ENCODE results near the gene CDKN1C.

CDKN1C gene

GRCh38 chr11:2870969-2871680 lies 14.4 kb downstream of the CDKN1C start:
- TF ChIP-seq YY1 (IDR thresholded peaks at IDR 0.05; ENCODE audit: low read depth) (no peak), EGR1 (IDR thresholded peaks at IDR 0.05) (no peak), TCF12 (IDR thresholded peaks at IDR 0.05; ENCODE audit: low read depth) (no peak), FOXM1 (IDR thresholded peaks at IDR 0.05; ENCODE audit: borderline replicate concordance, low read depth) (no peak), RAD21 (IDR thresholded peaks at IDR 0.05; ENCODE audit: low read depth) (no peak), NFIC (IDR thresholded peaks at IDR 0.05) (no peak), EP300 (IDR thresholded peaks at IDR 0.05; ENCODE audit: borderline replicate concordance) (no peak), TAF1 (IDR thresholded peaks at IDR 0.05; ENCODE audit: low read depth) (no peak), MAX (IDR thresholded peaks at IDR 0.05) (no peak), ZBTB7A (IDR thresholded peaks at IDR 0.05; ENCODE audit: low read depth) (no peak), TEAD4 (IDR thresholded peaks at IDR 0.05) (no peak), REST (IDR thresholded peaks at IDR 0.05; ENCODE audit: low read depth) (no peak), CREB1 (IDR thresholded peaks at IDR 0.05; ENCODE audit: low read depth) (no peak), USF1 (IDR thresholded peaks at IDR 0.05) (no peak), CEBPB (IDR thresholded peaks at IDR 0.05) (no peak)

- no peak for TF ChIP-seq FOXM1 (IDR thresholded peaks at IDR 0.05; ENCODE audit: borderline replicate concordance, low read depth)
- no peak for TF ChIP-seq NFIC (IDR thresholded peaks at IDR 0.05)
- no peak for TF ChIP-seq EP300 (IDR thresholded peaks at IDR 0.05; ENCODE audit: borderline replicate concordance)
These were observed 15.1 kb downstream of the CDKN1C start for GRCh38 chr11:2870460-2870859.

- TF ChIP-seq TCF12 (IDR thresholded peaks at IDR 0.05; ENCODE audit: low read depth) (no peak), EP300 (IDR thresholded peaks at IDR 0.05; ENCODE audit: borderline replicate concordance) (no peak), MAX (IDR thresholded peaks at IDR 0.05) (no peak), EGR1 (IDR thresholded peaks at IDR 0.05) (no peak), YY1 (IDR thresholded peaks at IDR 0.05; ENCODE audit: low read depth) (no peak)
These were observed 15.8 kb downstream of the CDKN1C start for GRCh38 chr11:2869561-2870427.

GRCh38 chr11:2869134-2869526 lies 16.4 kb downstream of the CDKN1C start:
- TF ChIP-seq RAD21 (IDR thresholded peaks at IDR 0.05; ENCODE audit: low read depth): no peak
- no peak for TF ChIP-seq YY1 (IDR thresholded peaks at IDR 0.05; ENCODE audit: low read depth)
- no peak for TF ChIP-seq TCF12 (IDR thresholded peaks at IDR 0.05; ENCODE audit: low read depth)
- no peak for TF ChIP-seq ZBTB7A (IDR thresholded peaks at IDR 0.05; ENCODE audit: low read depth)
- no peak for TF ChIP-seq CEBPB (IDR thresholded peaks at IDR 0.05)
- TF ChIP-seq TAF1 (IDR thresholded peaks at IDR 0.05; ENCODE audit: low read depth): no peak
- TF ChIP-seq EP300 (IDR thresholded peaks at IDR 0.05; ENCODE audit: borderline replicate concordance): no peak
- TF ChIP-seq EGR1 (IDR thresholded peaks at IDR 0.05): no peak
- no peak for TF ChIP-seq REST (IDR thresholded peaks at IDR 0.05; ENCODE audit: low read depth)
- TF ChIP-seq TEAD4 (IDR thresholded peaks at IDR 0.05): no peak

- TF ChIP-seq ZBTB7A (IDR thresholded peaks at IDR 0.05; ENCODE audit: low read depth): no peak
- no peak for TF ChIP-seq FOXM1 (IDR thresholded peaks at IDR 0.05; ENCODE audit: borderline replicate concordance, low read depth)
- no peak for TF ChIP-seq EGR1 (IDR thresholded peaks at IDR 0.05)
- no peak for TF ChIP-seq CREB1 (IDR thresholded peaks at IDR 0.05; ENCODE audit: low read depth)
- TF ChIP-seq TEAD4 (IDR thresholded peaks at IDR 0.05): no peak
- TF ChIP-seq YY1 (IDR thresholded peaks at IDR 0.05; ENCODE audit: low read depth): no peak
- TF ChIP-seq EP300 (IDR thresholded peaks at IDR 0.05; ENCODE audit: borderline replicate concordance): no peak
- TF ChIP-seq NFIC (IDR thresholded peaks at IDR 0.05): no peak
- TF ChIP-seq RAD21 (IDR thresholded peaks at IDR 0.05; ENCODE audit: low read depth): no peak
- no peak for TF ChIP-seq TCF12 (IDR thresholded peaks at IDR 0.05; ENCODE audit: low read depth)
- TF ChIP-seq TAF1 (IDR thresholded peaks at IDR 0.05; ENCODE audit: low read depth): no peak
- TF ChIP-seq REST (IDR thresholded peaks at IDR 0.05; ENCODE audit: low read depth): no peak
These were observed 17.0 kb downstream of the CDKN1C start for GRCh38 chr11:2868506-2869133.
